Measurements from ENCODE around the gene PLBD2.

DNA sequence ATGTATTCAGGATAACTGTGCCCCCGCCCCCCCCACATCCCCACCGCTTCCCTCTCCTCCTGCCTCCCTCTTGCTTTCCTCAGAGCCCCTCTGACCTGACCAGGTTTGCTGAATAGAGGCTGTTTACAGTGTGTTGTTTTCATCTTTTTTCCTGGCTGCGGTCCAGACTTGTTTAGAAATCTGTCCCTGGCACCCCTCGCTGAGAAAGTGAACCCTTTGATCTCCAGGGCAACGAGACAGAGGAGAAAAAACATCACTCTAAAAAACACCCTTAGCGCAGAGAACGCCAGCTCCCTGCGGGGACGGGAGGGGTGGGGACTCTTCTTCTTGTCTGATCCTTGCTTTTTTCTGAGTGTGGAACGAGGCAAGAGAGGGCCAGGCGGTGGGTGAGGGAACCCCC, 22.8 kb downstream of the PLBD2 start:
- no peak for TF ChIP-seq CTCF (IDR thresholded peaks at IDR 0.05)
- TF ChIP-seq POLR2A (IDR thresholded peaks at IDR 0.05): no peak

All from body of pancreas (tissue), 4 donors.